Neural cell (in vitro differentiated cells): ENCODE results near the gene SERINC5. TPM values are rescaled to one million over a fixed set of nuclear protein-coding genes. Genes with fewer than 3 reads are reported as not detected.

Experiments
- H2AFZ ChIP-seq: fragments of 200-600, 300-800 bp; sonication (generic), shearing (Covaris generic); 2 replicates; pipeline ENCODE4 v1.6.0; 2014; ENCODE audit warnings: low read depth, mild to moderate bottlenecking, antibody characterized with exemption, low read length, moderate library complexity
- H3F3A ChIP-seq: fragments of 200-600 bp; shearing (Covaris generic); 2 replicates; pipeline ENCODE4 v1.6.1; 2016; ENCODE audit warnings: mild to moderate bottlenecking, moderate library complexity, mixed read lengths, antibody characterized with exemption, low read length; ENCODE audit not compliant: insufficient read depth, poor library complexity, severe bottlenecking
- H3K27ac ChIP-seq: fragments of 200-600, 300-800 bp; sonication (generic), shearing (Covaris generic); 2 replicates; pipeline ENCODE4 v1.5.1; 2014; ENCODE audit warnings: mild to moderate bottlenecking, low read length, moderate library complexity
- H3K27me3 ChIP-seq: fragments of 300-800, 200-600 bp; sonication (generic), shearing (Covaris generic); 2 replicates; pipeline ENCODE4 v1.6.0; 2014; ENCODE audit warnings: mild to moderate bottlenecking, low read depth, low read length, moderate library complexity; ENCODE audit not compliant: insufficient read depth
- H3K36me3 ChIP-seq: fragments of 300-800, 200-600 bp; sonication (generic), shearing (Covaris generic); 2 replicates; pipeline ENCODE4 v1.5.1; 2014; ENCODE audit warnings: mild to moderate bottlenecking, antibody characterized with exemption, low read length, moderate library complexity; ENCODE audit not compliant: insufficient read depth
- H3K4me2 ChIP-seq: fragments of 300-800, 200-600 bp; sonication (generic), shearing (Covaris generic); 2 replicates; pipeline ENCODE4 v1.6.0; 2014; ENCODE audit warnings: mild to moderate bottlenecking, low read length
- H3K4me3 ChIP-seq: fragments of 300-800, 200-600 bp; sonication (generic), shearing (Covaris generic); 2 replicates; pipeline ENCODE4 v1.5.1; 2014; ENCODE audit warnings: mild to moderate bottlenecking, low read length, moderate library complexity
- H3K79me2 ChIP-seq: fragments of 200-600 bp; shearing (Covaris generic); replicated peaks from 2 replicates; pipeline ENCODE4 v1.6.0; 2014; ENCODE audit warnings: mild to moderate bottlenecking, low read length, moderate library complexity; ENCODE audit not compliant: insufficient read depth
- H3K9ac ChIP-seq: fragments of 300-800, 200-600 bp; sonication (generic), shearing (Covaris generic); 2 replicates; pipeline ENCODE4 v1.6.1; 2016; ENCODE audit warnings: mild to moderate bottlenecking, low read length, mixed read lengths
- H3K9me2 ChIP-seq: fragments of 200-600 bp; shearing (Covaris generic); 2 replicates; pipeline ENCODE4 v1.6.1; 2016; ENCODE audit warnings: mild to moderate bottlenecking, low read length, mixed read lengths; ENCODE audit not compliant: insufficient read depth
- H3K9me3 ChIP-seq: fragments of 200-600, 300-800 bp; sonication (generic), shearing (Covaris generic); 2 replicates; pipeline ENCODE4 v1.6.1; 2016; ENCODE audit warnings: mild to moderate bottlenecking, mixed run types, low read length, moderate library complexity, mixed read lengths
- H4K20me1 ChIP-seq: fragments of 200-600 bp; shearing (Covaris generic); 2 replicates; pipeline ENCODE4 v1.6.1; 2016; ENCODE audit warnings: mild to moderate bottlenecking, mixed run types; ENCODE audit not compliant: insufficient read depth
- CTCF ChIP-seq: fragments of 450-650 bp; IDR thresholded peaks from 2 replicates; pipeline ENCODE4 v1.5.1; 2014; ENCODE audit warnings: antibody characterized with exemption, mild to moderate bottlenecking, moderate library complexity; ENCODE audit not compliant: poor library complexity, severe bottlenecking
- EP300 ChIP-seq: fragments of 450-650 bp; conservative IDR thresholded peaks from 2 replicates; pipeline ENCODE4 v1.6.1; 2014; ENCODE audit warnings: antibody characterized with exemption, mild to moderate bottlenecking, moderate library complexity; ENCODE audit not compliant: poor library complexity, severe bottlenecking
- EZH2 ChIP-seq: fragments of 200-600, 300-800 bp; shearing (Covaris generic), sonication (generic); IDR thresholded peaks from 2 replicates; pipeline ENCODE4 v1.6.1; 2014; ENCODE audit warnings: antibody characterized with exemption, low read length, borderline replicate concordance, mild to moderate bottlenecking; ENCODE audit not compliant: insufficient read depth, poor library complexity, severe bottlenecking
- MXI1 ChIP-seq: fragments of 450-650 bp; conservative IDR thresholded peaks from 2 replicates; pipeline ENCODE4 v1.6.1; 2014; ENCODE audit warnings: antibody characterized with exemption, mild to moderate bottlenecking; ENCODE audit not compliant: poor library complexity, severe bottlenecking
- POLR2AphosphoS5 ChIP-seq: IDR thresholded peaks from 2 replicates; pipeline ENCODE4 v1.6.1; 2012
- RAD21 ChIP-seq: fragments of 450-650 bp; conservative IDR thresholded peaks from 2 replicates; pipeline ENCODE4 v1.6.1; 2014; ENCODE audit warnings: antibody characterized with exemption, mild to moderate bottlenecking, moderate library complexity
- REST ChIP-seq: IDR thresholded peaks from 2 replicates; pipeline ENCODE4 v1.6.1; 2012; ENCODE audit warnings: borderline replicate concordance
- SMC3 ChIP-seq: fragments of 450-650 bp; conservative IDR thresholded peaks from 2 replicates; pipeline ENCODE4 v1.6.1; 2014; ENCODE audit warnings: antibody characterized with exemption, mild to moderate bottlenecking, moderate library complexity; ENCODE audit not compliant: poor library complexity
- TAF1 ChIP-seq: IDR thresholded peaks from 2 replicates; pipeline ENCODE4 v1.6.1; 2012; ENCODE audit warnings: low read depth
- polyA plus RNA-seq: library from polyadenylated mRNA; depleted of rRNA; stranded (reverse); fragments of >200 nt; gene quantifications from 2 replicates; pipeline ENCODE4 v1.2.3, GENCODE V29; 2014

Gene SERINC5
- polyA plus RNA-seq, 1 donor from 2014 or later, result 5.8 TPM

GRCh38 chr5:80101993-80102392 lies 153.9 kb downstream of the SERINC5 start:
- Histone ChIP-seq H3K9me3 (no peaks in the 10 kb centered on the region), H3K9ac (no peak overlapping the region), H3K9me2 (no peaks in the 10 kb centered on the region), H3K36me3 (no peaks in the 10 kb centered on the region), H3K4me3 (no peak overlapping the region), H3F3A (no peaks in the 10 kb centered on the region), H2AFZ (no peak overlapping the region), H3K27me3 (no peaks in the 10 kb centered on the region), H3K79me2 (no peaks in the 10 kb centered on the region), H3K27ac (no peak overlapping the region), H4K20me1 (no peaks in the 10 kb centered on the region), H3K4me2 (no peak overlapping the region)
- no peak for TF ChIP-seq EP300
- no peak for TF ChIP-seq MXI1
- TF ChIP-seq CTCF, result no peak
- no peak for TF ChIP-seq RAD21
- TF ChIP-seq REST, result no peak
- TF ChIP-seq EZH2, result no peak
- no peak for TF ChIP-seq SMC3
- TF ChIP-seq POLR2AphosphoS5, result no peak
- no peak for TF ChIP-seq TAF1

GRCh38 chr5:80097451-80097850 lies 158.4 kb downstream of the SERINC5 start:
- H3K9ac ChIP-seq, result no peak overlapping the region
- H3K4me3 ChIP-seq, result no peak overlapping the region
- H3K36me3 ChIP-seq, result no peaks in the 10 kb centered on the region
- no peak for TF ChIP-seq MXI1
- no peak for TF ChIP-seq SMC3
- no peak for TF ChIP-seq CTCF
- TF ChIP-seq RAD21, result no peak
- no peak for TF ChIP-seq TAF1
- no peak for TF ChIP-seq REST
- no peak for TF ChIP-seq EZH2
- TF ChIP-seq EP300, result no peak
- no peak for TF ChIP-seq POLR2AphosphoS5
- H3F3A ChIP-seq, result no peaks in the 10 kb centered on the region
- no peaks in the 10 kb centered on the region for H3K79me2 ChIP-seq
- no peaks in the 10 kb centered on the region for H3K9me3 ChIP-seq
- no peak overlapping the region for H3K27ac ChIP-seq
- no peaks in the 10 kb centered on the region for H4K20me1 ChIP-seq
- no peak overlapping the region for H3K4me2 ChIP-seq
- no peaks in the 10 kb centered on the region for H3K9me2 ChIP-seq
- H3K27me3 ChIP-seq, result no peaks in the 10 kb centered on the region
- H2AFZ ChIP-seq, result no peak overlapping the region
